Ecto neural progenitor cell (in vitro differentiated cells): ENCODE data around the gene CNTN1.

Experiments used
- DNase-seq: peaks from one replicate; pipeline ENCODE4 v3.0.0-alpha.2; 2018; ENCODE audit warnings: low spot score

Gene CNTN1

DNA sequence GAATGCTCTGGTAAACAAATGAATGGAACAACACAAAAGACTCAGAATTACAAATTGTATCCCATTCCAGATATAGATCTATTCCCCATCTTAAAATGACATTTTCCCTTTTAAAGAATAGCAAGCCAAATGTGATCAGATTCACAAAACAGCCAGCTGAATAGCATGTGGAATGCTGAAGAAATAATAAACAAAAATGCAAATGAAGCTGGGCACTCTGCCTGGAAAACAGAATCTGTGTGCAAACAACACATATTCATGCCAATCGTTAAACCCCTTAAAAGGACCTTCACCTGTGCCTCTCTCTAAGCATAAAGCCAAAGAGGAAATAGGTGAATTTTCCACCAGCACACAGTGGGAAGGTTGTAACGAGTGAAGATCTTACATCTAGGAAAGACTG, 428.0 kb downstream of the CNTN1 start:
- no peak for DNase-seq

DNA sequence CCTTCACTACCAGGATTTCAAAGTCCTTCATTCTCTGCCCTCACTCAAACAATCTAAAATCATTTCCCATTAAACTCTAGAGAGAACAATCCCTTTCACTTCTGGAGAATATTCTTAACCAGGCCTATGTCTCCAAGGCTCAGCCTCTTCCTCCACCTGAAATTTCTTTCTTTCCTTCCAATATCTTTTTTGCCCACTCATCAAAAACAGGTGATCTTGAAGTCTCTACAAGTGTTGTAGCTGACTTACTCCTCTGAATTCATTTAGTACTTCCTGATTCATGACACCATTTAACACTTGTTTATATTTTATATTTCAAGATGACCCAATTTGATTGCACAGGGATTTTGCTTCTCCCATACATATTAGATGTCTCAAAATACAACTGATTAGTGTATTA, 429.1 kb downstream of the CNTN1 start:
- DNase-seq = no peak
